HG03066 (cell line): Measurements from ENCODE around the gene WDR31.
A peak's percentile ranks its signal among the peaks of the same experiment; 100 is the strongest.
"Not testable (repeated sequence)": the region's sequence is repeated elsewhere in the genome, so short reads cannot be mapped to it uniquely, and the experiment has no call there.

Source experiments
- ATAC-seq: cut with Tn5 transposase; IDR thresholded peaks from one replicate; pipeline ENCODE4 v1.9.1; 2021; ENCODE audit warnings: low read depth; ENCODE audit not compliant: unreplicated experiment

The WDR31 gene

DNA sequence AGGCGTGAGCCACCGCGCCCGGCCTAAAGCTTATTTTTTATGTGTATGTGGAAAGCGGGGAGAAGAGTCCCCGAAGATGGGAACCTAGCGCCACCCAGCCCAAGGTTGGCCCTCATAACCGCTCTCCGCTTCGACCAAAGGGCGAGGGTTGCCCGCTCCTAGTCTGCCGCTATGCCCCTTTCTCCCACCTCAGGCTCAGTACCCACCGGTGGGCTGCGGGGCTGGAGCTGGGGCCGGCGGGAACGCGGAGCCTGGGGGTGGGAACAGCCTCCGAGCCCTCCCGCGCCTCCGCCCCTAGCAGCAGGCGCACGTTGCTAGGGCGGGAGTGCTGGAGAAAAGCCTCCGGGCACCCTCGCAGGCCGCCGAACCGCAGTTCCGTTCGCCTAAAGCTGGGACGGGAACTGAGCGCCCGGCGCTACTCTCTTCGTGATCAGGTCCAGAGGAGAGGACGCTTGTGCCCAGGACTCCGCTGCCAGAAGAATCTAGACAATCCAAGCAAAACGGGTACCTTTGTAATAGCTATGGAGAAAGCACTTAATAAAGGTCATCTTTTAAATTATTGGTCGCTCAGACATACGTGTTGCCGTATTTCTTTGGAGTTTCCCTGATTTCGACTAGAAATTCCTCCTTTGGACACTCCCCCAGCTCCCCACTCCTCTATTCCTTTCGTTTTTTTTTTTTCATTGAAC lies at the start of gene WDR31:
Gene WDR31, minus strand, starts transcription at position 265 of the 689 bp plus-strand sequence. CDS start 8,253 bp downstream, outside the sequence.
- ATAC-seq = peak; percentile 97

DNA sequence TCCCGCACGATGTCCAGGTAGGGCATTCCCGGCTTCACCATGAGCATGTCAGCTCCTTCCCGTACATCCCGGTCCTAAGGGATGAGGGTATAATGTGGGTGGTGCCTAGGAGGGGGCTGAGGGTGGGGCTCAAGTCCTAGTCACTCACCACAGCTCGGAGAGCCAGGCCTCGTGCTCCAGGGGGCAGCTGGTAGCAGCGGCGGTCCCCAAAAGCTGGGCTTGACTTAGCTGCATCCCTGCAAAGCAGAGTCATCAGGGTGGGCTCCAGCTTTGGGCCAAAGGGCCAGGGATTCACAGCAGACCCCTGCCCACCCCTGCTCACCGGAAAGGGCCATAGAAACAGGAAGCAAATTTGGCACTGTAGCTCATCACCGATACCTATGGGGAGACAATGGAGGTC lies 49.4 kb upstream of the WDR31 start:
- ATAC-seq = no peak

DNA sequence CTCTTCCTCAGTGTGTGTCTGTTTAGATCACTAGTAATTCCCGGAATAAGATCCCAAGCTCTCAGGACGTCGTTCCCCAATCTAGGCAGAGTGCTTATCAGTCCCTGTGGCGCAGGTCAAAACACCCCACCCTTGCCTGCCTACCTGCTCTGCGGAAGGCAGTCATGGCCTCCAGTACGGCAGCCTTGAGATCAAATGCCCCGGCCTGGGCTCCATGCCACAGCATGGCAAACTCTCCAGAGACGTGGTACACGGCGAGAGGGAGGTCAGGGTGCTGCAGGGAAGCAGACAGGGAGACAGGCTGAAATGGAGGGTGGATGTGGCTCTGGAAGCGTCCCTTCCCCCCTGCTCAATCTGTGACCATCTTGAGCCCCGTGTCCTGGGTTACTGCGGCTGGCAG lies 48.8 kb upstream of the WDR31 start:
- no peak for ATAC-seq

DNA sequence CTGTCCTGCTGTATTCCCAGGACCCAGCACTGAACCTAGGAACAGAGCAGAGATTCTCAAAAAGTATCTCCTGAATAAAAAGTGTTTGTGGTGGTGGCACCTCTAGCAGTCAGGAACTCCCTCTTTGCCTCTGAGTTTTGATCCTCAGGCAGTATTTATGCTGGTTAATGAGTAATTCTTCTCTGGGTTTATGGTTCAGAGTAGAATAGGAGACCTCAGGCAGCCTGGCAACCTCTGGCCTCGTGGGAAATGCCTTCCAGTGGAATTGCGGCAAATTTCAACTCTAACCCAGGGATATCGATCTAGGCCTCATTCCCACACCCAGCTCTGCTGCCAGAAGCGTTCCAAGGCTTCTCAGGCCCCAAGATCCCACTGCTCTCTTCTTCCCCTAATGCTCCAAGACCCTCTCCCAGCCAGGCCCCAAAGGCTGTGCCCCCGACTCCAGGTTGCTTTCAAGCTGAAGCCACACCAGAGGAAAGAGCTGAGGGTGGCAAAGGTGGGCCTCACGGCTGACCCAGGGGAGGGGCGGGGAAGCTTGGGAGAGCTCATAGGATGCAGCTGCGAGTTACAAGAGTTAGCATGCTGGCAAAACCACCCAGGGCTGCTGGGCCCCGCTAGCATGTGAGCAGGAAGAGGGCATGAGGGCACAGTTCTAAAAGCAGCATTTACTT lies 47.6 kb upstream of the WDR31 start:
- ATAC-seq = no peak

DNA sequence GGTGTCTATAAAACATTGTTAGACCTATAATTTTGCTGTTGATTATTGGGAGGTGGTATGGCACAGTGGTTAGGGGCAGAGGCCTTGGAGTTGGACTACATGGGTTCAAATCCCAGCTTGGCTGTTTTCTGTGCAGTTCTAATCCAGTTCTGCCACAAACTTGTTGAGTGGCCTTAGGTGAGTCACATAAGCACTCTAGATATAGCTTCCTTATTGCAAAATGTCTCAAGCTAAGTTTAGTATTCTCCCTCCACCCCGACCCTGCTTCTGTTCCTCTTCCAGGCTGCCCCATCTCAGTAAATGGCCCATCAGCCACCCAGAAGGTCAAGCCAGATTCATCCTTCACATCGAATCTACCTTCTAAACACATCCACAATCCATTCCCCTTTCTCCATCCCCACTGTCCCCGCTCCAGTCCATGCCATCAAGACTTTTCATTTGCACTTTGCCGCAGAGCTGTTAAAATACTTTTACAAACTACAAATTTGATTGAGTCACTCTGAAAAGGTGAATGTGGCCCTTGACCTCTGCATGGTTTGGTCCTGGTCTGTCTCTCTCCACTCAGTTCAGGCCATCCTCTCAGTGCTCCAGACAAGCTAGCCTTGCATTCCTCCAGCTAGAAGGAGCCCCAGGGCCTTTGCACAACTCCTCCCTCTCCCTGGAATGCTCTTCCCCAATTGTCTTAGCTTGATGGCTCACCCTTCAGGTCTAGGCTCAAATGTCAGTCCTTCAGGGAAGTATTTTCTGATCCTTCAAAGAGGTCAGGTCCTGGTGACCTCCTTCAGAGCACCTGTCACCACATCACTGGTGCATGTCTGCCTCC lies 46.7 kb upstream of the WDR31 start:
- no peak for ATAC-seq

DNA sequence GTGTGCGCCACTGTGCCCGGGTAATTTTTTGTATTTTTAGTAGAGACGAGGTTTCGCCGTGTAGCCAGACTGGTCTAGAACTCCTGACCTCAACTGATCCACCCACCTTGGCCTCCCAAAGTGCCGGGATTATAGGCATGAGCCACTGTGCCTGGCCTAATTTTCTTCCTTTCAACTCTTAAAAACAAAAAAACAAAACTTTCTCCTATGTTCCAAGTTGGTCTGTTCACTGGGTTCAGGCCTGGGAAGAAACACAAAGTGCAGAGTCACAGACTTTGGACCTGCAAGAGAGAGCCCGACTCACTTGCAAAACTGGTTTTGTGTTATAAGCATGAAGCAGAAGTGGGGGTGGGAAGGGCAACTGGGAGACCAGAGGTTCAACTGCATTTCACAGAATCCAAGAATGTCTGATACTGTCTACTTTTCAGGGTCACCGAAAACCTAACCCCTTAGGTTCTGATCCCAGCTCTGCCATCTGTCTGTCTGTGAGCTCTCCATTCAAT lies 41.9 kb upstream of the WDR31 start:
- ATAC-seq = no peak

DNA sequence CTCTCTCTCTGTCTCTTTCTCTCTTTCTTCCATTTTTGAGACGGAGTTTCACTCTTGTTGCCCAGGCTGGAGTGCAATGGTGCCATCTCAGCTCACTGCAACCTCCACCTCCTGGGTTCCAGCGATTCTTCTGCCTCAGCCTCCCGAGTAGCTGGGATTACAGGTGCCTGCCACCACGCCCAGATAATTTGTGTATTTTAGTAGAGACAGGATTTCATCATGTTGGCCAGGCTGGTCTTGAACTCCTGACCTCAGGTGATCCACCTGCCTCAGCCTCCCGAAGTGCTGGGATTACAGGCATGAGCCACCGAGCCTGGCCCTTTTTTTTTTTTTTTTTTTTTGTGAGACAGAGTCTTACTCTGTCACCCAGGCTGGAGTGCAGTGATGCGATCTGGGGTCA lies 41.4 kb upstream of the WDR31 start:
- ATAC-seq = not testable (repeated sequence)

DNA sequence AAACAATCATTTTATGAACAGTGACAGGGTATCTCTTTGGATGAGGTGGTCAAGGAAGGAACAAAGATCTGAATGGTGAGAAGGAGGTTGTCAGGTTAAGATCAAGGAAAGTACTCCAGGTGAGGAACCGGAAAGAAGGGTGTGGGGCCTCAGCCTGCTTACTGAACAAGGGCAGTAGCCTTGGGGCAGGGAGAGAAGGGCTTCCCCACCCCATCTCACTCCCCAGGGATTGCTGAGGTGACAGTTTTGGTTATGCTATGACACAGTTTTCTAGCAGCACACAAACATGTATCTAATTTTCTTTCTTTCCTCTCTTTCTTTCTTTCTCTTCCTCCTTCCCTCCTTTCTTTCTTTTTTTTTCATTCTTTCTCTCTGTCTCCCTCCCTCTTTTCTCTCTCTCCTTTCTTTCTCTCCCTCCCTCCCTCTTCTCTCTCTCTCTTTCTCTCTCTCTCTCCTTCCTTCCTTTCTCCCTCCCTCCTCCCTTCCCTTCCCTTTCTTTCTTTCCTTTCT lies 40.8 kb upstream of the WDR31 start:
- ATAC-seq = no peak

DNA sequence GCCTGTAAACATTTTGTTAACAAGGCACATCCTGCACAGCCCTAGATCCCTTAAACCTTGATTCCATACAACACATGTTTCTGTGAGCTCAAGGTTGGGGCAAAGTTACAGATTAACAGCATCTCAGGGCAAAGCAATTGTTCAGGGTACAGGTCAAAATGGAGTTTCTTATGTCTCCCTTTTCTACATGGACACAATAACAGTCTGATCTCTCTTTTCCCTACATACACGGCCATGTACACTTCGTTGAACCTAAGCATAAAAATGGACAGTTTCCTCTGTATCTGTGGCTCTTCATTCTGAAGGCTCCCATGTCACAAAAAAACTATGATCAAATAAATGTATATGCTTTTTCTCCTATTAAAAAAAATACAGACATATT lies 39.7 kb upstream of the WDR31 start:
- ATAC-seq = not testable (repeated sequence)

DNA sequence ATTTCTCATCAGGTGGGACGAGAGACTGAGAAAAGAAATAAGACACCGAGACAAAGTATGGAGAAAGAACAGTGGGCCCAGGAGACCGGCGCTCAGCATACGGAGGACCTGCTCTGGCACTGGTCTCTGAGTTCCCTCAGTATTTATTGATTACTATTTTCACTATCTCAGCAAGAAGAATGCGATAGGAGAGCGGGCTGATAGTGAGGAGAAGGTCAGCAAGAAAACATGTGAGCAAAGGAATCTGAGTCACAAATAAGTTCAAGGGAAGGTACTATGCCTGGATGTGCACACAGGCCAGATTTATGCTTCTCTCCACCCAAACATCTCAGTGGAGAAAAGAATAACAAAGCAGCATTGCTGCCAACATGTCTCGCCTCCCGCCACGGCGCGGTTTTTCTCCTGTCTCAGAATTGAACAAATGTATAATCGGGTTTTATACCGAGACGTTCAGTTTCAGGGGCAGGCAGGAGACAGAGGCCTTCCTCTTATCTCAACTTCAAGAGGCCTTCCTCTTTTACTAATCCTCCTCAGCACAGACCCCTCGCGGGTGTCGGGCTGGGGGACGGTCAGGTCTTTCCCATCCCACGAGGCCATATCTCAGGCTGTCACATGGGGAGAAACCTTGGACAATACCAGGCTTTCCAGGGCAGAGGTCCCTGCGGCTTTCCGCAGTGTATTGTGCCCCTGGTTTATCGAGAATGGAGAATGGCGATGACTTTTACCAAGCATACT lies 39.2 kb upstream of the WDR31 start:
- not testable (repeated sequence) for ATAC-seq

DNA sequence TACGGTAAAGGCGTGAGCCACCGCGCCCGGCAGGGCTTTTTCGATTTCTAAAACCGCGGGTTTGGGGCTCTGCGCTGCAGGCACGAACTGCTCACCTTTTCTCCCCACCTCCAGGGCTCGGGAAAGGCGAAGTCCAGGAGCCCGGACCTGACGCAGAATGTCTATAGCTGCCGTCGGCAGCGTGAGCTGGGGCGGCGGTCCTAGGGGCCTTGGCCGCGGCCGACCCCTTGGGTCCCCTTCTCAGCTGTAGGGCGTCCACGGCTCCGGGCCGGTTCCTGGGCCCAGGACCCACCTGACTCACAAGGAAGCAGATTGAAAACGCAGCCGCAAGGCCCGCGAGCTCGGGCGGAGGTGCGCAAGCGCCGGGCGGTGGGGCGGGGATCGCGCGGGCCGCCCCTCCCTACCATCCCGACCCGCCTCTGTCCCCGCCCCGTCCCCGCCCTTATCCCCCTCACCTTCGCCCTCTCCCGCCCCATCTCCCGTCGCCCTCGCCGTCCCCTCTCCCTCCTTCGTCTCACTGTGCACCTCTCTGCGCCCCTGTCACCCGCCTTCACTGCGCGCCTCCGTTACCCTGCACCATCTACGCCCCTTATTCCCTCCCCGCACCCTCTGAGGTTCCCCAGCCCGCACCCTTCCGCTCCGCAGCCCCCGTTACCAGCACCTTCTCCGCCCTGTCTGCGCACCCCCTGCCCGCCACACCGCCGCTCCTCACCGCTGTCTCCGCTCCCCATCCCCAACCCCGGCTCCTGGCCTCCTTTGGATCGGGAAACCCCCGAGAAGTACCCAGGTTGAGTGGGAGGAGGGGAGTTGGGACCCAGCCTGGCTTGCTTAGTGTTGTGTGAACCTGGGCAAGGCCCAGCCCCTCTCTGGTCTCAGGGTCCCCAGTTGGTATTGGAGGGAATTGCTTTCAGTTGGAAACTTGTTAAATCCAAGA lies 36.8 kb upstream of the WDR31 start, which contains the start of gene HDHD3:
Gene HDHD3, minus strand, starts transcription at position 353 of the 934 bp plus-strand sequence. CDS start 2,632 bp downstream, outside the sequence.
- peak; percentile 75 for ATAC-seq

DNA sequence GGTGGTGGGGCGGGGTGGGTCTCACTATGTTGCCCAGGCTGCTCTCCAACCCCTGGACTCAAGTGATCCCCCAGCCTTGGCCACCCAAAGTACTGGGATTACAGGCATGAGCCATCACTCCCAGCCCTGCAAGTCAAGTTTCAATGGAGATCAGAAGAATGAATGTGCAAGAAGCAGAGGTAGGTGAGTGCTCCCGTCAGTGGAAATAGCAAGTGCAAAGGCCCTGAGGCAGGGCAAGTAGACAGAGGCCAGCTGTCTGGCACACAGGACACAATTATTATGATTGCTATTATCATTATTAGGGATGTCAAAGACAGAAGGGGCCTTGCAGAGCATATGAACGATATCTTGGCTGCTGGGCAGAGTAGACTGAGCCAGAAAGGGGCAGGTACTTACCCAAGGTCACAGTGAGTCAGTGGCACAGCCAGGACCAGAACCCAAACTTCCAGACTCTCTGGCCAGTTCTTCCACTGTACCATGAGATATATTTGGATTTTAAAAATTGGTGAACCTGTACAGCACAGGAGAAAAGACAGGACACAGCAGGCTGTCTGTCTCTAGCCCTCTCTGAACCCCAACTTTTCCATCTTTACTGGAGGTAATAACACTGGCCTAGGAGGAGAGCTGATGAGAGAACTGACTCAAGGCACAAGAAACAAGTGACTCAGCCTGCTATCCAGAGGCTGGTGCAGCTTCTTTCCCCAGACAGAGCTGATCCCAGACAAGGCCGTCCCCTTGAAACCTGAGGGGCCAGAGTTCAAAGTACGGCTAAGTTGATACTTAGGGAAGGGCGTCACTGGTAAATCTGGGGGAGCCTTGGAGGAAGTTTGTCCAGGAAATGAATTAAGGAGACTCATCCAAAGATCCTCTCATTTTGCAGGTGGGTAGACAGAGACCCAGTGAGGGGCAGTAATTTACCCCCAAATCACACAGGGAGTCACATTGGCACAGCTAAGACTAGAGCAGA lies 35.3 kb upstream of the WDR31 start:
- no peak for ATAC-seq

DNA sequence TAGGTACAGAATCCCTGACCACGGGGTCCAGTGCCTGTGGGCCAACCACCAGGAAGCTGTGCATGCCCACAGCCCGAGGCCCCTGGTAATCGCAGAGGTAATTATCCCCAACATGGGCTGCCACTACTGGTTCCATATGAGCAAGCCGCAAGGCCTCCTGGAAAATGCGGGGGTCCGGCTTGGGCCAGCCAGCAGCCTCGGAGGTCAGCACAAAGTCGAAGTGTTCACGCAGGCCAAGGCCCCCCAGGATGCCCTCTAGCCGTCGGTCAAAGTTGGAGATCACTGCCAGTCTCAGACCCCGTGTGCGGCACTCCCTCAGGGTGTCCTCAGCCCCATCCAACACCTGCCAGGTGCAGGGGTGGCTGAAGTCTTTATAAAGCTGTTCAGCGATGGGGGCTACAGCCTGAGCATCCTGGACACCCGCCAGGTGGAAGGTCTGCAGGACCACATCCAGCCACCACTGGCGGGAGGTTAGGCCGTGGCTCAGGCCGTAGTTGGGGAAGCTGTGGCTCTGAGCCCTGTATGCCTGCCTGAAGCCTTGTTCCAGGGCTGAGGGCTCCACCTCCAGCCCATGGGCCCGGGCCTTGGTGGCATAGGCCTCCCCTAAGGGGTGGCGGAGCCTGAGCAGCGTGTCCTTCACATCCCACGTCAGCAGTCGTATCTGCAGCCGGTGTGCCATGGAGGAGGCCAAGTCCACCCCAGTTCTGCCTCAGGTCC lies 33.8 kb upstream of the WDR31 start:
- no peak for ATAC-seq

DNA sequence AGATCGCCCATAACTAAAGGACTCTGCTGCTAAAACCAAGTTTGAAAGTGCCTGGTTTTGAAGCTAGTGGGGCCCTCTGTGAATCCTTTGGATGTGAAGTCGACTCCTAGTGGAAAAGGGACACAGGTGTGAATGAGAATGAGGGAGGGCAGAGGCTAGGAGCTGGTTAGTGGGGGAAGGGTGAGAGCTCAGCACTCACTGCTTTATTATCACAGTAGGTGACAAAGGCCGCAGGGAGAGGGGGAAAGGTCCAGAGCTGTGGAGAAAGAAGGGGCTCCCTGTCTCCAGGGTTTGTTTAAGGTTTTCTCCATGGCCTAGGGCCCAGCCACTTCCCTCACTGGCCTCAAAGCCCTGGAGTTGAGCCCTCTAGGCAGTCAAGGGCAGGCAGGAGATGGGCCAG lies 33.2 kb upstream of the WDR31 start:
- ATAC-seq = no peak

DNA sequence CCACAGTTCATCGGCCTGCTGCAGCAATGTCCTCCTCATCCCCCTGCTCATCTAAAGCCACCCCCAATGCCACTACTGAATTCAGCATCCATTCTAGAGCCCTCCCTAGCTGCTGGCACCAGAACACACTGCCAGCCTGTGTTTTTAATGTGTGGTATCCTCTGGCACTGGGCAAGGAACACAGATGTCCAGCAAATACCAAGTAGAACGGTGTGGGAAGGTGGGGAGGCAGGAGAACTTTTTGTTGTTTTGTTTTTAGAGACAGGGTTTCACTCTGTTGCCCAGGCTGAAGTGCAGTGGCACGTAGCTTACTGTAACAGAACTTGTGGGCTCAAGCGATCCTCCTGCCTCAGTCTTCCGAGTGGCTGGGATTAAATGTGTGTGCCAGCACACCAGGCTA lies 32.0 kb upstream of the WDR31 start:
- no peak for ATAC-seq

DNA sequence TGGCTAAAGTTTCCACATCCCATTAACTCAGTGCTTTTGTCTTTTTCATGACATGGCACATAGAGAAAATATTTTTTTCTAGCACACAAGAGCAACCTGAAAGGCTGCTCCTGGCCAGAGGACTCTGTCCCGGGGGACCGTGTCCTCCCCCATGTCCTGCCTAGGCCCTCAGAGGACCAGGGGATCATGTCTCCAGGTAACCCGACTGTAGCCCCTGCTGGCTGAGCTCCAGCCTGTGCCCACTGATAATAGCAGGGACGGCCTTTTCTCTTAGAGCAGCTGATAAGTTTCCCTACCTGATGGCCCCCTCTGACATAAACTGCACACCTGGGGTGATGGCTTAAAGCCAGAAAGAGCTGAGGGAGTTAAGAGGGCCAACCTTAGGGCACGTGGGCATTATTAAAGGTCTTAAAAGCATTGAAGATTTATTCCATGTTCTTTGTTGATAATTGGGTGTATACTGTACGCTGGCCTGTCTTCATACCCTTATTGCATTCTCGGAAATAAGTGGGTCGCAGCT lies 30.8 kb upstream of the WDR31 start:
- ATAC-seq = no peak

DNA sequence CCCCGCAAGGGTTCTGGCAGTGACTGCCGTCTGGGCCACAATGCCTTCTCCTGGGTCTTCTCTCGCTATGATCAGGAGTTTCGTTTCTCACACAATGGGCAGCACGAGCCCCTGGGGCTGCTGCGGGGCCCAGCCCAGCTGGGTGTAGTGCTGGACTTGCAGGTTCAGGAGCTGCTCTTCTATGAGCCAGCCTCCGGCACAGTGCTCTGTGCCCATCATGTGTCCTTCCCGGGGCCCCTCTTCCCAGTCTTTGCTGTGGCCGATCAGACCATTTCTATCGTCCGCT lies 29.7 kb upstream of the WDR31 start:
- no peak for ATAC-seq
